Astrocyte of the spinal cord (primary cell): Measurements from ENCODE around the gene WDR19.

ENCODE experiments used
- DNase-seq: peaks from one replicate; pipeline ENCODE4 v3.0.0; 2011; ENCODE audit warnings: low read depth, low spot score
- H3K4me3 ChIP-seq: 2 replicates; pipeline ENCODE4 v1.5.1; 2011; ENCODE audit warnings: low read depth, mild to moderate bottlenecking, low read length, moderate library complexity
- CTCF ChIP-seq: IDR thresholded peaks from 2 replicates; pipeline ENCODE4 v1.5.1; 2012; ENCODE audit warnings: low read depth, mild to moderate bottlenecking, low read length, inconsistent platforms
- in situ Hi-C: cut with HindIII; loops from 2 replicates; pipeline ENCODE4 v1.10.0; 2017; ENCODE audit warnings: low sequenced_read_pairs

The WDR19 gene

GRCh38 chr4:39230462-39230861, 48.1 kb downstream of the WDR19 start:
- in situ Hi-C loops, result no loop called here
- TF ChIP-seq CTCF, result no peak
- no peak for DNase-seq
- H3K4me3 ChIP-seq, result no peak overlapping the region

- in situ Hi-C loops, result no loop called here
- TF ChIP-seq CTCF, result no peak
Observed at GRCh38 chr4:39231660-39232059, 49.3 kb downstream of the WDR19 start.

GRCh38 chr4:39232100-39232499, 49.8 kb downstream of the WDR19 start:
- in situ Hi-C loops, result no loop called here
- no peak overlapping the region for H3K4me3 ChIP-seq
- no peak for DNase-seq
- no peak for TF ChIP-seq CTCF

More at GRCh38 chr4:39231660-39232059, 49.3 kb downstream of the WDR19 start:
- H3K4me3 ChIP-seq, result no peak overlapping the region
- DNase-seq, result no peak

- H3K4me3 ChIP-seq, result no peak overlapping the region
- in situ Hi-C loops, result no loop called here
- TF ChIP-seq CTCF, result no peak
- no peak for DNase-seq
Observed at GRCh38 chr4:39233114-39233513, 50.8 kb downstream of the WDR19 start.

GRCh38 chr4:39233783-39234182, 51.5 kb downstream of the WDR19 start:
- in situ Hi-C loops, result no loop called here
- no peak for TF ChIP-seq CTCF
- H3K4me3 ChIP-seq, result no peak overlapping the region
- no peak for DNase-seq

GRCh38 chr4:39235021-39235420, 52.7 kb downstream of the WDR19 start:
- H3K4me3 ChIP-seq, result no peak overlapping the region
- TF ChIP-seq CTCF, result no peak
- in situ Hi-C loops, result no loop called here
- DNase-seq, result no peak

- in situ Hi-C loops, result no loop called here
- no peak overlapping the region for H3K4me3 ChIP-seq
- no peak for TF ChIP-seq CTCF
- no peak for DNase-seq
Observed at GRCh38 chr4:39235696-39236095, 53.4 kb downstream of the WDR19 start.
